BLaER1 (cell line): Measurements from ENCODE around the gene DIP2A.
A peak's percentile ranks its signal among the peaks of the same experiment; 100 is the strongest.
"Not testable (repeated sequence)": the region's sequence is repeated elsewhere in the genome, so short reads cannot be mapped to it uniquely, and the experiment has no call there.

Source experiments
- H3K27ac ChIP-seq: shearing (Covaris generic); formaldehyde crosslinking; 2 replicates; pipeline ENCODE4 v1.8.1; 2022
- H3K27me3 ChIP-seq: shearing (Covaris generic); formaldehyde crosslinking; 2 replicates; pipeline ENCODE4 v1.8.1; 2022
- H3K36me3 ChIP-seq: shearing (Covaris generic); formaldehyde crosslinking; 2 replicates; pipeline ENCODE4 v1.8.1; 2022
- H3K4me1 ChIP-seq: shearing (Covaris generic); formaldehyde crosslinking; 2 replicates; pipeline ENCODE4 v1.8.1; 2022
- H3K4me2 ChIP-seq: shearing (Covaris generic); formaldehyde crosslinking; 2 replicates; pipeline ENCODE4 v1.8.1; 2022
- H3K4me3 ChIP-seq: shearing (Covaris generic); formaldehyde crosslinking; 2 replicates; pipeline ENCODE4 v1.8.1; 2022
- H3K9ac ChIP-seq: shearing (Covaris generic); formaldehyde crosslinking; 2 replicates; pipeline ENCODE4 v1.8.1; 2022
- H3K9me3 ChIP-seq: shearing (Covaris generic); formaldehyde crosslinking; 2 replicates; pipeline ENCODE4 v1.8.1; 2022
- H4K20me1 ChIP-seq: shearing (Covaris generic); formaldehyde crosslinking; 2 replicates; pipeline ENCODE4 v1.8.1; 2022
- Cebpa-rat ChIP-seq: shearing (Covaris generic); IDR thresholded peaks from 2 replicates; pipeline ENCODE4 v1.8.1; 2022

DIP2A gene

DNA sequence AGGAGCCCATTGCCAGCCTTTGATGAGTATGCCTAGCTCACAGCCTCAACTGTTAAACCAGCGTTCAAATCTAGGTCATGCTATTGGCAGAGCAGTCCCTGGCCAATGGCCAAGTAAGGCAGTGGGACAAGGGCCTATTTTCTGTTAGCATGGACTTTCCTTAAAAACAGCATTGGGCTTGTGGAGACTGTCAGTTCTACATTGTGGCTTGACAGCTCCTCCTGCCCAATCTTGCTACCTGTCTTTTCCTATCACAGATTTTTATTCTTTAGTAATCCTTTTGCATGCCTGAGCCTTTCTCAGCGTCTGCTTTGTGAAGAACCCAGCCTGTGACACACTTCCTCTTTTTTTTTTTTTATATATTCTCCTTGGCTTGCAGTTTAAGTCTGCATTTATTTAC, 56.4 kb downstream of the DIP2A start:
- no peak for TF ChIP-seq Cebpa-rat
- H3K4me2 ChIP-seq = peak overlapping the region; percentile 11; the same call in 1 of the 2 replicates

GRCh38 chr21:46516068-46516467, 57.4 kb downstream of the DIP2A start:
- H3K9me3 ChIP-seq = peaks cover 19% of the 10 kb centered on the region
- H4K20me1 ChIP-seq = no peaks in the 10 kb centered on the region
- H3K4me1 ChIP-seq = peaks cover 15% of the 10 kb centered on the region
- no peak overlapping the region for H3K9ac ChIP-seq
- no peak overlapping the region for H3K4me2 ChIP-seq
- H3K36me3 ChIP-seq = peaks cover 70% of the 10 kb centered on the region
- no peak overlapping the region for H3K27ac ChIP-seq
- no peak for TF ChIP-seq Cebpa-rat
- H3K4me3 ChIP-seq = no peak overlapping the region
- no peaks in the 10 kb centered on the region for H3K27me3 ChIP-seq

More for the DNA sequence above, 56.4 kb downstream of the DIP2A start:
- Histone ChIP-seq H3K9ac (no peak overlapping the region), H3K27me3 (no peaks in the 10 kb centered on the region), H3K36me3 (peaks cover 74% of the 10 kb centered on the region), H4K20me1 (no peaks in the 10 kb centered on the region), H3K4me3 (no peak overlapping the region), H3K27ac (no peak overlapping the region), H3K9me3 (peaks cover 20% of the 10 kb centered on the region), H3K4me1 (peaks cover 15% of the 10 kb centered on the region)

- H3K9ac ChIP-seq = no peak overlapping the region
- no peak for TF ChIP-seq Cebpa-rat
- peaks cover 64% of the 10 kb centered on the region for H3K36me3 ChIP-seq
- H4K20me1 ChIP-seq = no peaks in the 10 kb centered on the region
- H3K27ac ChIP-seq = no peak overlapping the region
- no peak overlapping the region for H3K4me3 ChIP-seq
- H3K9me3 ChIP-seq = 0 out of 2 replicates have a peak, but pooled peaks cover 8% of the 10 kb centered on the region
- H3K4me2 ChIP-seq = no peak overlapping the region
- no peaks in the 10 kb centered on the region for H3K27me3 ChIP-seq
- H3K4me1 ChIP-seq = peaks cover 15% of the 10 kb centered on the region
These were observed 58.7 kb downstream of the DIP2A start for GRCh38 chr21:46517361-46517760.

GRCh38 chr21:46518983-46519583, 60.4 kb downstream of the DIP2A start:
- Histone ChIP-seq H3K4me3 (no peak overlapping the region), H3K4me1 (peaks cover 15% of the 10 kb centered on the region), H3K36me3 (peaks cover 60% of the 10 kb centered on the region), H3K9ac (no peak overlapping the region), H3K4me2 (no peak overlapping the region), H4K20me1 (no peaks in the 10 kb centered on the region), H3K27me3 (no peaks in the 10 kb centered on the region), H3K9me3 (0 out of 2 replicates have a peak, but pooled peaks cover 5% of the 10 kb centered on the region), H3K27ac (no peak overlapping the region)
- TF ChIP-seq Cebpa-rat = no peak

DNA sequence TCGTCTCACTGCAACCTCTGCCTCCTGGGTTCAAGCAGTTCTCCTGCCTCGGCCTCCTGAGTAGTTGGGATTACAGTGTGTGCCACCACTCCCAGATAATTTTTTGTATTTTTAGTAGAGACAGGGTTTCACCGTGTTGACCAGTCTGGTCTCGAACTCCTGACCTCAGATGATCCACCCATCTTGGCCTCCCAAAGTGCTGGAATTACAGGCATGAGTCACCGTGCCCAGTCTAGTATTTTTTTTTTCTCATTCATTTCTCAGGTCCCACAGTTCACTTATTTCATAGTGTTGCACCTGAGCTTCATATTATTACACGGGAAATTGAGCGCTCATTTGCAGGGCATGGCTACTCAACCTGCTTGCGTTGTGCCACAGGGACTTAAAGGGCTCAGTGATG, 68.7 kb downstream of the DIP2A start:
- not testable (repeated sequence) for H3K9me3 ChIP-seq, H3K27ac ChIP-seq, H3K27me3 ChIP-seq, H3K9ac ChIP-seq, H3K4me3 ChIP-seq, H4K20me1 ChIP-seq
- peak overlapping the region; percentile 58; the same call in 1 of the 2 replicates for H3K4me2 ChIP-seq
- H3K4me1 ChIP-seq = peaks cover 27% of the 10 kb centered on the region
- H3K36me3 ChIP-seq = peaks cover 46% of the 10 kb centered on the region

DNA sequence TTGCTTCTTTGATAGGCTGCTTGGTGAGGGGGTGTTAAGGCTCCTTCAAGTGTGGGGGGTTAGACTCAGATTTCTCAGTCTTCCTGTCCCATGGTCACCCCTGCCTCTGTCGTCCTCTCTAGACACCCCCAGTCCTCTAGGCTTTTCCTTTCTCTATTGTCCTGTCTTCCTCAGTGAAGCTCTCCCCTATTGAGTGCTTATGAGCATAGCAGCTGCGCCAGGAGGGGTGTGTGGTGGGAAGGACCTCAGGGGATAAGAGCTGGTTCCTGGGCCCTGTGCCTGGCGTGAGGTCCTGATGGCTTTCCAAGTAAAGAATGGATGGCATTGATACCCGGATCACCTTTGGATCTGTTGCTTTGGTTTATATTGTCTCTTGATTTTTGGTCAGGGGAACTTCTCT, 69.1 kb downstream of the DIP2A start:
- Histone ChIP-seq H3K27ac (no peak overlapping the region), H3K4me2 (no peak overlapping the region), H3K9me3 (no peaks in the 10 kb centered on the region), H3K9ac (no peak overlapping the region), H3K27me3 (no peaks in the 10 kb centered on the region), H3K4me1 (peaks cover 27% of the 10 kb centered on the region), H3K4me3 (no peak overlapping the region), H4K20me1 (no peaks in the 10 kb centered on the region), H3K36me3 (peaks cover 46% of the 10 kb centered on the region)
- TF ChIP-seq Cebpa-rat = no peak

GRCh38 chr21:46532080-46532479, 73.4 kb downstream of the DIP2A start:
- peaks cover 62% of the 10 kb centered on the region for H3K36me3 ChIP-seq

DNA sequence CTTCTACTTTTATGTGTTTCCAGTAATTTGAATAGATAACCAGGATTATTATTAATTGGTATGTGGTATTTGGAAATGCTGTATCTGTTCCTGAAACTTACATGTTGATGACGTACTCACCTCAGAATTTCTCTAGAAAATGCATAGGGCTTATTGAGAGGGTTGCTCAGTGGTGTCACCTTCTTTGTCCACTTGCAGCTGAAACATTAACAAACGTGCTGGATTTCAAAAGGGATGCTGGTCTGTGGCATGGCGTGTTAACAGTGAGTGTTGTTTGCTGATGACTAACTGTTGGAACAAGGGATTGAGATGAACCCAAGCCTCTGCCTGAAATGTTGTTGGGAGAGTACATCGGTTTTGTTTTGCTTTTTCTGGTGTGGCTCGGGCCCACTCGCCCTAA, 78.3 kb downstream of the DIP2A start:
- no peak for TF ChIP-seq Cebpa-rat
- H4K20me1 ChIP-seq = no peaks in the 10 kb centered on the region

More at GRCh38 chr21:46532080-46532479, 73.4 kb downstream of the DIP2A start:
- Histone ChIP-seq H3K4me2 (no peak overlapping the region), H3K27ac (no peak overlapping the region), H3K9me3 (no peaks in the 10 kb centered on the region), H4K20me1 (no peaks in the 10 kb centered on the region), H3K4me1 (peaks cover 14% of the 10 kb centered on the region; the same call in 1 of the 2 replicates), H3K9ac (no peak overlapping the region), H3K4me3 (no peak overlapping the region), H3K27me3 (no peaks in the 10 kb centered on the region)
- TF ChIP-seq Cebpa-rat = no peak

DNA sequence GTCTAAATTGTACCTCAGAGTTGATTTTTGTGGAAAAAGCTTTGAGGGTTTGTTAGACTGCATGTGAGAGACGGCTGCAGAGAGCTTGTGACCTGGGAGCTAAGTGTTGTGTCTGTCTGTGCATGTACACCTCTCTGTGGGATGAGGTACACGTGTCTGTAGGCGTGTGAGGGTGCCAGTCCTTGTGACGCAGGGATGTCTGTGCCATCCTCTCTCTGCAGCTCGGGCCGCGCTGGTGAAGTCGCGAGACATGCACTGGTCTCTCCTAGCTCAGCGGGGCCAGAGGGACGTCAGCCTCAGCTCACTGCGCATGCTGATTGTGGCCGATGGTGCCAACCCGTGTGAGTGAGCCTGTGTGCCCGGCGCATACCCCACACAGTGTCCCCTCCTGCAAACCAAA, 79.6 kb downstream of the DIP2A start:
- Histone ChIP-seq H3K4me1 (no peaks in the 10 kb centered on the region), H3K27ac (no peak overlapping the region), H3K27me3 (no peaks in the 10 kb centered on the region), H3K9me3 (no peaks in the 10 kb centered on the region), H3K4me2 (no peak overlapping the region), H3K9ac (no peak overlapping the region), H3K4me3 (no peak overlapping the region), H4K20me1 (no peaks in the 10 kb centered on the region), H3K36me3 (peaks cover 96% of the 10 kb centered on the region)
- no peak for TF ChIP-seq Cebpa-rat

More for the DNA sequence above, 78.3 kb downstream of the DIP2A start:
- Histone ChIP-seq H3K9ac (no peak overlapping the region), H3K4me3 (no peak overlapping the region), H3K36me3 (peaks cover 88% of the 10 kb centered on the region), H3K9me3 (no peaks in the 10 kb centered on the region), H3K4me2 (no peak overlapping the region), H3K4me1 (0 out of 2 replicates have a peak, but pooled peaks cover 2% of the 10 kb centered on the region), H3K27ac (no peak overlapping the region), H3K27me3 (no peaks in the 10 kb centered on the region)

DNA sequence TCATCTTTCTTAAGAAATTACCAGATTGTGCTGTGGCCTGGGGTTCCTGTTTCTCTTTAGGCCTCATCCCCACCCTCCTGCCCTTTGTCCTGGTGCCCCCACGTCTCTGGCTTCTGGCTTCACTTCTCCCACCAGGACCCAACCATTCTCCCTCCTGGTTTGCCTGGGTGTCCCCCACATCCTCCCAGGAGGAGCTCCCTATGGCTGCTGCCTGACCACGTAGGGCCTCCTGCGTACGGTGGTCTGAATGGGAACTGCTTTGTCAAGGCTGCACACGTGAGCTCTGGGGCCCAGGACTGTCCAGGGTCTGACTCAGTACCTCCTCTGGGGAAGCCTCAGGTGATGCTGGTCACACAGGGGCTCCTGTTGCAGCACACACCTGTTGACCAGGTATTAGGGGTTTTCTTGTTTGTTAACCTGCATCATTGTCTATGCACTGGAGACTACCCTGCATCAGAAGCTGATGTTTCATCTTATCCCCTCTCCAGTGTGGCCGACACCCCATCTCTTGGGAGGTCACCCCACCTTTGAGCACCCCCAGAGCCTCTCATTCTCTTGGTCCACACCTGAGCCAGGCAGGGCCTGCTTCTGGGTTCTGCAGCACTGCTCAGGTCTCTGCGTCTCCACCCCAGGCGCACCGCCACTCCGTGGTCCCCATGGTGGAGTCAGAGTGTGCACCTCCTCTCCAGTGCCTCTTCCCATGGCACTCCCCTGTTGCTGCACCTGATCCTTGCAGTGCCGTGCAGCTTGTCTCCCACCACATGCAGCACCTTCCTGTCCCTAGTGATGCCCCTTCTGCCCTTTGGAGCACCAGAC, 80.4 kb downstream of the DIP2A start:
- no peak for TF ChIP-seq Cebpa-rat
- H3K4me2 ChIP-seq = no peak overlapping the region
- H3K27ac ChIP-seq = no peak overlapping the region
- H3K4me1 ChIP-seq = no peaks in the 10 kb centered on the region
- no peaks in the 10 kb centered on the region for H3K27me3 ChIP-seq
- H3K9ac ChIP-seq = no peak overlapping the region
- H4K20me1 ChIP-seq = no peaks in the 10 kb centered on the region
- peaks cover 96% of the 10 kb centered on the region for H3K36me3 ChIP-seq
- H3K4me3 ChIP-seq = no peak overlapping the region
- no peaks in the 10 kb centered on the region for H3K9me3 ChIP-seq
